GM19395 (cell line): ENCODE measurements around the gene POU2AF2.
A peak's percentile ranks its signal among the peaks of the same experiment; 100 is the strongest.
"Not testable (repeated sequence)": the region's sequence is repeated elsewhere in the genome, so short reads cannot be mapped to it uniquely, and the experiment has no call there.

ENCODE experiments used
- ATAC-seq: cut with Tn5 transposase; IDR thresholded peaks from one replicate; pipeline ENCODE4 v1.9.1; 2021; ENCODE audit warnings: mild to moderate bottlenecking, moderate library complexity; ENCODE audit not compliant: unreplicated experiment

The POU2AF2 gene

GRCh38 chr11:111301004-111301841, 55.7 kb downstream of the POU2AF2 start:
- peak; percentile 48 for ATAC-seq

DNA sequence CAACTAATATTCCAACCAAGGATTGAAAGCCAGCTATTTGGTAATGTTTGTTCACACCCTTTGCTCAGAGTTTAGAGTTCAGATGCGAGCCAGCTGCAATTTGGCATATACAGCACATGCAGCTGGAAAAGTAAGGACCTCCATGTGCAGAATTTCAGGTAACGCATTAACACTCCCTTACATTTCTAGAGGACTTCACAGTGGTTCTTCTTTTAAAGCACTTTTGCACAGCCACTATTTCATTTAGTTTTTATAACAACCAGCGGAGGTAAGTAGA, 56.3 kb downstream of the POU2AF2 start:
- ATAC-seq: no peak

DNA sequence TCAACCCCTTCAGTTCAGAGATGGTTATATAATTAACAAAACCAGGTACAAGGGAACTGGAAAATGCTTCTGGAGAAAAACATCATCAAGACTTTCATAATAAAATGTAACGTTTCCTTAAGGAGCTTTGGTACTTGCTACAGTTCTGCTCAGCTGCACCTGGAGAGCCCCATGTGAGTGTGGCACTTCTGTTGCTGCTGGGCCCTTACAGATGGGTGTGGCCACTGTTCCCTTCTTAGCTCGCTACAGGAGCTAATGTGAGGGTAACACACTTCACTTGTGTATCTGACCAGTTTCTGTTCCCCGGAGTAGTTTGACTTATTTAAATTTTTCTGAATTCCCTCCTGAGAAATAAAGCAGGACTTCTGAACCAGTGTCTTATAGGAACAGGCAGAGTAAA, 56.8 kb downstream of the POU2AF2 start:
- no peak for ATAC-seq

DNA sequence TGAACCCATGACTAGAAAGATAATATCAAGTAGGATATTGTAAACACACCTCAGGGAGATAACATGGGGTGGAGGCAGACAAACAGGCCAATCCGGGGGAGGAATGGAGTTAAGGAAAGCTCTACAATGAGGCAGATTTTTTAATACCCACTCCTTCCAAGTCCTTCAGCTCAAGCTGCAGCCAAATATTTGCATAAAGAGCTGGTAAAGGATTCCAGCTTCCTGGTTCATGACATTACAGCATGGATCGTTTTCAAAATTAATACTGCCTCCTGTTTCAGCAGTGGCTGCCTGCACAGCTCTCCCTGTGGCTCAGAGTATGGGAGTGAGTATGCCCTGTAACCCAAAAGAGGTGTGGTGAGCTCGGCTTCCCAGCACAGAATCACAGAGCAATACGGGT, 57.9 kb downstream of the POU2AF2 start:
- no peak for ATAC-seq

- ATAC-seq: no peak
Measured at GRCh38 chr11:111305162-111305802, 59.8 kb downstream of the POU2AF2 start.

GRCh38 chr11:111305876-111306275, 60.4 kb downstream of the POU2AF2 start:
- no peak for ATAC-seq

DNA sequence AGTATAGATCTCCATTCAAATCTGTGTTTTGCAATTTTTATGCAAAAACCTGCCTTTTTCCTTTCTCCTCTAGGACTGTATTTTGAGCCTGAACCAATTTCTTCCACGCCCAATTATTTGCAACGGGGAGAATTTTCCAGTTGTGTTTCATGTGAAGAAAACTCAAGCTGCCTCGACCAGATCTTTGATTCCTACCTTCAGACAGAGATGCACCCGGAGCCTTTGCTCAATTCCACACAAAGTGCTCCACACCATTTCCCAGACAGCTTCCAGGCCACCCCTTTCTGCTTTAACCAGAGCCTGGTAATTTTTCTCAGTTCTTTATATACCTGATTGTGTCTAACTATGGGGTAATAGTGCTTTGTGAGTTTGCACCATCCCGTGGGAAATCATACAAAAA, 60.8 kb downstream of the POU2AF2 start:
- ATAC-seq: no peak

- no peak for ATAC-seq
Measured at GRCh38 chr11:111307472-111308108, 62.1 kb downstream of the POU2AF2 start.

DNA sequence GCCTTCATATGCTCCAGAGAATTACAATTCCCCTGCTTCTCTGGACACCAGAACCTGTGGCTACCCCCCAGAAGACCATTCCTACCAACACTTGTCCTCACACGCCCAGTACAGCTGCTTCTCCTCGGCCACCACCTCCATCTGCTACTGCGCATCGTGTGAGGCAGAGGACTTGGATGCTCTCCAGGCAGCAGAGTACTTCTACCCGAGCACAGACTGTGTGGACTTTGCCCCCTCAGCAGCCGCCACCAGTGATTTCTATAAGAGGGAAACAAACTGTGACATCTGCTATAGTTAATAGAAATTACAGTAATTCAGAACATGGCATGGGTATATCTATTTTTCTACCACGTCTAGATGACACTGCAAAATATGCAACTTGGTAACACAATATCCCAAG, 62.6 kb downstream of the POU2AF2 start:
- ATAC-seq: no peak

GRCh38 chr11:111309215-111309915, 63.8 kb downstream of the POU2AF2 start:
- ATAC-seq: no peak

GRCh38 chr11:111310088-111310487, 64.6 kb downstream of the POU2AF2 start:
- no peak for ATAC-seq

GRCh38 chr11:111310723-111311122, 65.2 kb downstream of the POU2AF2 start:
- ATAC-seq: no peak

- no peak for ATAC-seq
Measured at GRCh38 chr11:111312076-111312475, 66.6 kb downstream of the POU2AF2 start.

DNA sequence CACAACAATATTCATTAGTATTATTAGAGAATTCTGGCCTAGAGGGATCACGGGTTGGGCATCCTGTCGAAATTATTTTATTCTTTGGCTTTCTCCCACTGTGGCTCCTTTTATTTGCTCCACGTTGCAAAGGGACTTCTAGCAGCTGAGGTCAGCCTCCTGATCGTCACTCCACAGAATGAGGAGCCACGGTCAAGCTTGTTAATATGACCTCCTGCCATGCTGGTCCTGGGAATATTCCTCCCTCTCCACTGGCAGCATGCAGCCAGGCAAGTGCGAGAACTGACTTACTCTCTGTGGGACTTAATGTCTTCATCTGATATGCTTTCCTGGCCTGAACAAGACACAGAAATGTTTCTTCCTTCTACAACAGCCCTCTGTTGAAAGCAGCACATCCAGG, 73.8 kb downstream of the POU2AF2 start:
- ATAC-seq: no peak

- ATAC-seq: not testable (repeated sequence)
Measured at GRCh38 chr11:111320199-111320598, 74.7 kb downstream of the POU2AF2 start.

GRCh38 chr11:111320728-111321568, 75.4 kb downstream of the POU2AF2 start:
- no peak for ATAC-seq

DNA sequence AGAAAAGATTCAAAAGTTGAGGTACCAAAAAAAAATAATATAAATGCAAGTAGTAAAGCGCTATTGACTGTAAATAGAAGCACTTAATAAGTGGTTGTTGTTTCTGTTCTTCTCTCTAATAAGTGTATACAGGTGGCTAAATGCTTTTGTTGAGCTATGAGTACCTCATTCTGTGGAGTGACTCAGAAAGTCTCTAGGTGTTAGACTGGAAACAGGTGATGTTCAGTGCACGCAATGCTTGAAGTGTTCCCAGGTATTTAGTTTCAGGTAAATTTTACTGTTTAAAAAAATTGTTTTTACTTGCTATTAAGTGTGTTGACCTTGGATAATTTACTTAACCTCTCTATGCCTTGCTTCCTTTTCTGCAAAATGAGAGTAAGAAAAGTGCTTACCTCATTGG, 77.0 kb downstream of the POU2AF2 start:
- no peak for ATAC-seq

DNA sequence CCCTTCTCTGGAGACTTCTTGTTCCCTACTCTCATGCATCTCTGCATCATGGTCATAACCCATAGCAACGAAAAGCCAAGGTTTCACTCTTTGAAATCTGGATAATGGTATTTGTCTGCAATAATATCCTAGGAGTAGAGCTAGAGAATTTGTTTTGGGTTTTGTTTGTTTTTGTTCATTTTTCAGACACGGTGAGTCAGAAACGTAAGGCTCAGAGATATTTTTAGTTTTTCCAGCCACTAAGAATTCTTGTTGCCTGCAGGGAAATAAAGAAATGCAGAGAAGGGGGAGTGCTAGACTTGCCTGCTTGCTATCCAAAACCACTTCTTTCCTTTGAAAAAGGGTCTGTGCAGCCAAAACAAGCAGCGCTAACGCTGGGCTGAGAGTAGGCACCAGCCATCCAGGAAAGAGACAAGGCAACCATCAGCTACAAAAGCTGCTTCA, 78.8 kb downstream of the POU2AF2 start:
- ATAC-seq: no peak

DNA sequence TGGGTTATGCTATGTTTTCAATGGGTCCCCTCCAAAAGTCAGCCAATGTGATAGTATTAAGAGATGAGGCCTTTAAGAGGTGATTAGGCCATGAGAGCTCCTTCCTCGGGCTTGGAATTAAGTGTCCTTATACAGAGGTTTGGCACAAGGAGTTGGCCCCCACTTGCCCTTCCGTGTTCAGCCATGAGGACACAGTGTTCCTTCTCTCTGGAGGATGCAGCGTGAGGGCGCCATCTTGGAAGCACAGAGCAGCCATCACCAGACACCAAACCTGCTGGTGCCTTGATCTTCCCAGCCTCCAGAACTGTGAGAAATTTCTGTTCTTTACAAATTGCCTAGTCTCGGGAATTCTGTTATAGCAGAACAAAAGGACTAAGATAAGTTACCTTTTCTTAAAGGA, 79.7 kb downstream of the POU2AF2 start:
- ATAC-seq: no peak

GRCh38 chr11:111326824-111327223, 81.3 kb downstream of the POU2AF2 start:
- no peak for ATAC-seq
